ENCODE results near the gene CKM. TPM values are rescaled to one million over a fixed set of nuclear protein-coding genes. Genes with fewer than 3 reads are reported as not detected.
A peak's percentile ranks its signal among the peaks of the same experiment; 100 is the strongest.

CKM gene
- total RNA-seq, 1 experiment from 2014 or later, result not detected

DNA sequence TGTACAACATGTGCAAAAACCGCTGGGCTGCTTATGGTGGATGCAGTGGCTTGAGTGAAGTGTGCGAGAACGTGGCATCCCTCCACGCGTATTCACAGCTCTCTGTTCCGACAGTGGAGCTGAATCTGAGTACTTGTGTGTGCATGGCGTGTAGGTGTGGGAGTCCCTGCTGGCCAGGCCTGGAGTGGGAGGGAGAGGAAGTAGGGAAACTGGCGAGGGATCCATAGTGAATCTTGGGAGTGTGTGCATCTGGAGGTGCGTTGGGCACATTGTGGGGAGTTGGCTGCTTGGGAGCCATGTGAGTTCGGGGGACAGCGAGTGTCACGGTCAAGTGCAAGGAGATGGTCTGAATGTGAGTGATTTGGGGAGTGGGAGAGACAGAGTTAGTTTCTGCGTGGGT lies 20.2 kb upstream of the CKM start:
- CTCF ChIA-PET, result no interaction called here

GRCh38 chr19:45340899-45341453 lies 18.3 kb upstream of the CKM start:
- no peak for TF ChIP-seq CTCF (conservative IDR thresholded peaks at IDR 0.05; ENCODE audit: low read depth, low read length)
- no peak for TF ChIP-seq EZH2phosphoT487 (IDR thresholded peaks at IDR 0.05; ENCODE audit: borderline replicate concordance, low read length)
- TF ChIP-seq EZH2 (IDR thresholded peaks at IDR 0.05; ENCODE audit: low read length, unreplicated experiment), result no peak
- peak overlapping the region; percentile 44; the same call in 1 of the 2 replicates for H3K9ac ChIP-seq (ENCODE audit: low read length)
- no TSS peak for BruUV-seq (replicated peaks)
- H3K36me3 ChIP-seq (ENCODE audit: low read depth, low read length), result no peaks in the 10 kb centered on the region
- H3K4me2 ChIP-seq (ENCODE audit: low read length), result peak overlapping the region; percentile 86
- intact Hi-C loops (cut with micrococcal nuclease), result no loop called here
- ChIA-PET CTCF (interaction anchor here (0.6 kb wide), 1 partner anchor 23 kb away, joined by 3 read pairs; no protein-coding TSS in a partner anchor), POLR2A (ENCODE audit: unreplicated experiment) (no interaction called here)
- H3K9me2 ChIP-seq (replicated peaks; ENCODE audit: low read length), result no peaks in the 10 kb centered on the region
- peak overlapping the region; percentile 72; the same call in 1 of the 2 replicates for H2AFZ ChIP-seq (ENCODE audit: low read length)
- H3F3A ChIP-seq (ENCODE audit: low read length, unreplicated experiment), result no peaks in the 10 kb centered on the region
- no peak overlapping the region for H3K27ac ChIP-seq (ENCODE audit: low read length)
- ATAC-seq (peak; percentile 48), DNase-seq (no peak)
- no peaks in the 10 kb centered on the region for H3K9me3 ChIP-seq (ENCODE audit: low read length)
- H3K79me2 ChIP-seq (ENCODE audit: low read length), result peaks cover 12% of the 10 kb centered on the region; the same call in 1 of the 2 replicates
- H3K4me3 ChIP-seq (ENCODE audit: low read length), result peak overlapping the region; percentile 75
- peaks cover 10% of the 10 kb centered on the region; the same call in 1 of the 2 replicates for H3K4me1 ChIP-seq (ENCODE audit: insufficient read depth, low read length)
- H4K20me1 ChIP-seq (ENCODE audit: low read length), result no peaks in the 10 kb centered on the region
- H3K27me3 ChIP-seq (ENCODE audit: low read length), result no peaks in the 10 kb centered on the region

More for the DNA sequence above, 20.2 kb upstream of the CKM start:
- peaks cover 10% of the 10 kb centered on the region; the same call in 1 of the 2 replicates for H3K4me1 ChIP-seq (ENCODE audit: insufficient read depth, low read length)
- no peak overlapping the region for H3K9ac ChIP-seq (ENCODE audit: low read length)
- no peak overlapping the region for H3K27ac ChIP-seq (ENCODE audit: low read length)
- no peaks in the 10 kb centered on the region for H3K9me3 ChIP-seq (ENCODE audit: low read length)
- no peaks in the 10 kb centered on the region for H4K20me1 ChIP-seq (ENCODE audit: low read length)
- no peak overlapping the region for H3K4me2 ChIP-seq (ENCODE audit: low read length)
- H3F3A ChIP-seq (ENCODE audit: low read length, unreplicated experiment), result no peaks in the 10 kb centered on the region
- no peak for DNase-seq
- no peaks in the 10 kb centered on the region for H3K27me3 ChIP-seq (ENCODE audit: low read length)
- TF ChIP-seq EZH2 (IDR thresholded peaks at IDR 0.05; ENCODE audit: low read length, unreplicated experiment) (no peak), EZH2phosphoT487 (IDR thresholded peaks at IDR 0.05; ENCODE audit: borderline replicate concordance, low read length) (no peak), CTCF (conservative IDR thresholded peaks at IDR 0.05; ENCODE audit: low read depth, low read length) (no peak)
- ATAC-seq, result no peak
- no peaks in the 10 kb centered on the region for H3K36me3 ChIP-seq (ENCODE audit: low read depth, low read length)
- no peak overlapping the region for H3K4me3 ChIP-seq (ENCODE audit: low read length)
- intact Hi-C loops (cut with micrococcal nuclease), result no loop called here
- H3K9me2 ChIP-seq (replicated peaks; ENCODE audit: low read length), result no peaks in the 10 kb centered on the region
- peaks cover 12% of the 10 kb centered on the region; the same call in 1 of the 2 replicates for H3K79me2 ChIP-seq (ENCODE audit: low read length)
- POLR2A ChIA-PET (ENCODE audit: unreplicated experiment), result no interaction called here
- no peak overlapping the region for H2AFZ ChIP-seq (ENCODE audit: low read length)
- no TSS peak for BruUV-seq (replicated peaks)

DNA sequence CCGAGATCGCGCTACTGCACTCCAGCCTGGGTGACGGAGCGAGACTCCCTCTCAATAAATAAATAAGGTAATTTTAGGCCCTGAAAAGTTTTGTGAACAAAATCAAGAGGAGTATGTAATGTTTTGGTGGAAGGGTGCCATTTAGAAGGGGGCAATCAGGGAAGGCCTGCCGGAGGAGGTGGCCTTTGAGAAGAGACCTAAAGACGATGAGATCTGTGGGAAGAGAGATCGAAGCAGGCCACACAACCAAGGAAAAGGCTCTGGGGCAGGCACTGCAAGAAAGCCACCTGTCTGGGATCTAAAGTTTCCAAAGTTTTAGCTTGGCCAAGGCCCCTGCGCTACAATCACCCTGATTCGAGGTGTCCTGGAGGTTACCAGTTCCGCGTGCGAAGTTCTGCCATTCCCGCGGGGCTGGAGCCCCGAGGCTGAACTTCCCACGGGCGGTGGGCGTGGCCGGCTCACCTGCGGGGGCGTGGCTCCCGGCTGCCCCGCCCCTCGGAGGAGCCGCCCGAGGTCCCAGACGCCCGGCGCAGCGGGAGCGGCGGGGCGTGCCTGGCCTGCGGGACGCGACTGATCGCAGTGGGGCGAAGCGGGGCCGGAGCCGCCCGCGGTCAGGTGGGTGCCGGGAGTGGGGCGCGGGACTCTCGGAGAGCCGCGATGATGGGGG lies 17.7 kb upstream of the CKM start, which contains the start of gene KLC3:
TSS of gene KLC3 (plus strand) at position 519 of the 667 bp plus-strand sequence. CDS start 4,792 bp downstream, outside the sequence.
- Histone ChIP-seq H3F3A (ENCODE audit: low read length, unreplicated experiment) (no peaks in the 10 kb centered on the region), H3K9ac (ENCODE audit: low read length) (peak within 1 kb of the TSS; percentile 44; the same call in 1 of the 2 replicates), H3K4me3 (ENCODE audit: low read length) (peak within 1 kb of the TSS; percentile 75), H3K4me1 (ENCODE audit: insufficient read depth, low read length) (peaks cover 10% of the 10 kb centered on the region; the same call in 1 of the 2 replicates), H3K9me2 (replicated peaks; ENCODE audit: low read length) (no peaks in the 10 kb centered on the region), H3K9me3 (ENCODE audit: low read length) (no peaks in the 10 kb centered on the region), H3K79me2 (ENCODE audit: low read length) (peaks cover 12% of the 10 kb centered on the region; the same call in 1 of the 2 replicates), H2AFZ (ENCODE audit: low read length) (peak within 1 kb of the TSS; percentile 72), H3K27ac (ENCODE audit: low read length) (no peak within 1 kb of the TSS), H3K36me3 (ENCODE audit: low read depth, low read length) (no peaks in the 10 kb centered on the region), H4K20me1 (ENCODE audit: low read length) (no peaks in the 10 kb centered on the region), H3K27me3 (ENCODE audit: low read length) (no peaks in the 10 kb centered on the region), H3K4me2 (ENCODE audit: low read length) (peak within 1 kb of the TSS; percentile 86)
- peak; percentile 57 for ATAC-seq
- POLR2A ChIA-PET (ENCODE audit: unreplicated experiment), result no interaction called here
- DNase-seq, result peak; percentile 70
- TF ChIP-seq CTCF (conservative IDR thresholded peaks at IDR 0.05; ENCODE audit: low read depth, low read length), result no peak
- TF ChIP-seq EZH2 (IDR thresholded peaks at IDR 0.05; ENCODE audit: low read length, unreplicated experiment), result no peak
- no peak for TF ChIP-seq EZH2phosphoT487 (IDR thresholded peaks at IDR 0.05; ENCODE audit: borderline replicate concordance, low read length)
- intact Hi-C loops (cut with micrococcal nuclease), result no loop called here
- no TSS peak for BruUV-seq (replicated peaks)
- CTCF ChIA-PET, result interaction anchor here (0.6 kb wide), 1 partner anchor 23 kb away, joined by 3 read pairs; no protein-coding TSS in a partner anchor

Data from PC-3 (cell line).